Kidney epithelial cell (primary cell): ENCODE results near the gene REXO4. TPM values are rescaled to one million over a fixed set of nuclear protein-coding genes. Genes with fewer than 3 reads are reported as not detected.

Source experiments
- DNase-seq: peaks from one replicate; pipeline ENCODE4 v3.0.0-alpha.2; 2010; ENCODE audit warnings: low read depth
- H3K27me3 ChIP-seq: 2 replicates; pipeline ENCODE4 v1.6.0; 2011; ENCODE audit warnings: low read length; ENCODE audit not compliant: control insufficient read depth, insufficient read depth
- H3K36me3 ChIP-seq: 2 replicates; pipeline ENCODE4 v1.5.1; 2011; ENCODE audit warnings: low read length; ENCODE audit not compliant: control insufficient read depth, insufficient read depth
- H3K4me3 ChIP-seq: 2 replicates; pipeline ENCODE4 v1.5.1; 2011; ENCODE audit warnings: low read depth, mild to moderate bottlenecking, control low read depth, low read length
- total RNA-seq: library from RNA; depleted of rRNA; stranded (reverse); fragments of >200 nt; gene quantifications from 2 replicates; pipeline ENCODE4 v1.2.3, GENCODE V29; 2015
- TF ChIP-seq, protein P1 (sequence below): IDR thresholded peaks from 2 replicates; pipeline ENCODE4 v1.5.1; 2011; ENCODE audit warnings: mild to moderate bottlenecking, moderate library complexity, low read length, control low read depth, inconsistent platforms; ENCODE audit not compliant: insufficient read depth, poor library complexity, severe bottlenecking

The REXO4 gene
- total RNA-seq, 1 donor from 2014 or later = 23.1 TPM

DNA sequence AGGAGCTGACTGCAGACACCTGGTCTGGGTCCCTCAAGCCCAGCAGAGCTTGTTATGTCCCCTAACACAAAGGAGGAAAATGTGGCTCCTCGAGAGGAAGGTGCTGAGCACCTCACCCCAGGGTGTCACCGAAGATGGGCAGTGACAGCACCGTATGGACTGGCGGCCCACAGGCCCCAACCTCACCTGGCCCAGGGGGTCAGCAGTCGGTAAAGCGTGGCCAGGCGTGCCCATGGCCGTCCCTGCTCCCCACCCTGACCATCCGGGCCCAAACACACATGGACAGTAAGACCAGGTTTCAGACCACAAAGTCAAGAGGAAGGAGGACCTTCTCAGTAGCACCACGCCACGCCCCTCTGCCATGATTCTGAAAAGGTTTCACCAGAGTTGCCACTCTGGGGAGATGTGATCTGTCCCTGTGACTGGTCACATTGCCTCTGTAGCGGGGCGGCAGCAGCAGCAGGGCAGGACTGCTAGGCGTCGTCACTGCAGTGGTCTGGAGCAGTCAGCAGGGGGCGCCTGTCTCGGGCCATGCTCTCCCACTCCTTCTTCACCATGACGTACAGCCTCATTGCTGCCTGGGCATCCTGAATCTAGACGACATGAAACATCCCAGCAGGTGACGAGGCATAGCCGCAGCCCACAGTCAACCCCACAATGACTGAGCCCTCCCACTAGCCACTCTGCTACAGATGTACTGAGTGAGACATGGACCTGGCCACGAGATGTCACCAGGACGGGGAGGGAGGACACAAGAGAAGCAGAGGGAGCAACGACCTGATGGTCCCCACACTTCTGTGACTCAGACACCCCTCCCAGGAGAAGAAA is 11.1 kb downstream of the REXO4 start:
- Histone ChIP-seq H3K36me3 (peaks cover 5% of the 10 kb centered on the region), H3K27me3 (no peaks in the 10 kb centered on the region), H3K4me3 (no peak overlapping the region)
- TF ChIP-seq, protein P1, sequence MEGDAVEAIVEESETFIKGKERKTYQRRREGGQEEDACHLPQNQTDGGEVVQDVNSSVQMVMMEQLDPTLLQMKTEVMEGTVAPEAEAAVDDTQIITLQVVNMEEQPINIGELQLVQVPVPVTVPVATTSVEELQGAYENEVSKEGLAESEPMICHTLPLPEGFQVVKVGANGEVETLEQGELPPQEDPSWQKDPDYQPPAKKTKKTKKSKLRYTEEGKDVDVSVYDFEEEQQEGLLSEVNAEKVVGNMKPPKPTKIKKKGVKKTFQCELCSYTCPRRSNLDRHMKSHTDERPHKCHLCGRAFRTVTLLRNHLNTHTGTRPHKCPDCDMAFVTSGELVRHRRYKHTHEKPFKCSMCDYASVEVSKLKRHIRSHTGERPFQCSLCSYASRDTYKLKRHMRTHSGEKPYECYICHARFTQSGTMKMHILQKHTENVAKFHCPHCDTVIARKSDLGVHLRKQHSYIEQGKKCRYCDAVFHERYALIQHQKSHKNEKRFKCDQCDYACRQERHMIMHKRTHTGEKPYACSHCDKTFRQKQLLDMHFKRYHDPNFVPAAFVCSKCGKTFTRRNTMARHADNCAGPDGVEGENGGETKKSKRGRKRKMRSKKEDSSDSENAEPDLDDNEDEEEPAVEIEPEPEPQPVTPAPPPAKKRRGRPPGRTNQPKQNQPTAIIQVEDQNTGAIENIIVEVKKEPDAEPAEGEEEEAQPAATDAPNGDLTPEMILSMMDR = peak; percentile 93
- DNase-seq = no peak

DNA sequence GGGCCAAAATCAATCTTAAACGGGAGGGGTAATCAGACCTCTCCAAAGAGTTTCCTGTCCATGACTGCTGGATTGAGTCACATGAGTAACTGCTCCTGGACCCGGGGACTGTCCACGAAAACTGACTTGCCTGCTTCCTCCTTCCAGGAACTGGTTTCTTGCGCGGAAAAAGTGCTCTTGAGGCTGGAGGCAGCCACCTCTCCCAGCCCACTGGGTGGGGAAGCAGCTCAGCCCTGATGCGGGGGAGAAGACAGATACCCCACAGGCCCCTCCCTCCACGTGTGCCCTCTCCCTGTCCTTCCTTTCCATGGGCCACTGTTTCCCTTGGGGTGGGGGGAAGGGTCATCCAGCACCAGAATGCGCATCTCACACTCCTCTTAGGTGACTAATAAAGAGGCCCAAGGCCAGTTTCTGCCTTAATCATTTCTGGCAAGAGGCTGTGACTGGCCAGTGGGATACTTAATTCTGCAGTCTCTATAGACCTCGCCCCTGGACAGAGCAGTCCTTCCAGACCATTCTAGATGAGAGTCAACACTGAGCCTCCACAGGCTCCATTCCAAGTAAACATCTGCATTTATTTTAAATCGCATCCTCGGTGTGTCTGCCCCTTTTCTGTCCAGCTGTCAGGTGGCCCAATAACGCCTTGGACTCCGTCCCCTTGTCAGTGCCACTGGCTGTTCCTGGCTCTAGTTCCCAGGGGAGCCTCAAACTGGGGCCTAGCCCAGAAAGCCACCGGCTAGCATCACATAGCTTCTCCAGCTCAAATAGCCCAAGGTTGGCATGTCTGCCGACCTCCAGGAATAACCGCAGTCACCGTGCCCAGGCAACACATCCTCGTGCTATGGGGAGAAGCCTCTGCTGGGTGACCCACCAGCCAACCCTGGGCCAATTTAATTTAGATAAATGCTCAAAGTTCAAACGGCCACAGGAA is 12.0 kb downstream of the REXO4 start:
- TF ChIP-seq, protein P1 = no peak
- H3K4me3 ChIP-seq = no peak overlapping the region
- no peaks in the 10 kb centered on the region for H3K27me3 ChIP-seq
- DNase-seq = no peak
- H3K36me3 ChIP-seq = peaks cover 5% of the 10 kb centered on the region

DNA sequence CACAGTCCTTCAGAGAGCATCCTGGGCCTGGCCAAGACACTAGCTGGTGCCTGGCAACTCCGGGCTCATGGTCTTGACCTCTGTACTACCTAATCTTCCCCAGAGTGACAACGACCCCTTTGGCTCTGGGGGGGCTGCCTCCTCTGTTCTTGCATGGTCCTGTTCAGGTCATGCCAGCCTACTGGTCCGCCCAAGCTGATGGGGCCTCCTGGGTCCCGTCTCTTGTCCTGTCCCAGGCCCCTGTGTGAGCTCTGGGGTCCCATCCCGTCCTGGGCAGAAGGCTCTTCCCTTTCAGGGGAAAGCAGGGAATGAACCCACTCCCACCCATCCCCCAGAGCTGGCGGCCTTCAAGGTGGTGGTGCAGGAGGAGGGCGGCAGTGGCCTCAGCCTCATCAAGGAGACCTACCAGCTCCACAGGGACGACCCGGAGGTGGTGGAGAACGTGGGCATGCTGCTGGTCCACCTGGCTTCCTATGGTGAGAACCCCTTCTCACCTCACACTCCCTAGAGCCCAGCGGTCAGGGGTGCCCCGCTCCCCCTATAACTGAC is 13.3 kb downstream of the REXO4 start:
- TF ChIP-seq, protein P1 = no peak
- peaks cover 3% of the 10 kb centered on the region for H3K36me3 ChIP-seq
- no peak for DNase-seq

DNA sequence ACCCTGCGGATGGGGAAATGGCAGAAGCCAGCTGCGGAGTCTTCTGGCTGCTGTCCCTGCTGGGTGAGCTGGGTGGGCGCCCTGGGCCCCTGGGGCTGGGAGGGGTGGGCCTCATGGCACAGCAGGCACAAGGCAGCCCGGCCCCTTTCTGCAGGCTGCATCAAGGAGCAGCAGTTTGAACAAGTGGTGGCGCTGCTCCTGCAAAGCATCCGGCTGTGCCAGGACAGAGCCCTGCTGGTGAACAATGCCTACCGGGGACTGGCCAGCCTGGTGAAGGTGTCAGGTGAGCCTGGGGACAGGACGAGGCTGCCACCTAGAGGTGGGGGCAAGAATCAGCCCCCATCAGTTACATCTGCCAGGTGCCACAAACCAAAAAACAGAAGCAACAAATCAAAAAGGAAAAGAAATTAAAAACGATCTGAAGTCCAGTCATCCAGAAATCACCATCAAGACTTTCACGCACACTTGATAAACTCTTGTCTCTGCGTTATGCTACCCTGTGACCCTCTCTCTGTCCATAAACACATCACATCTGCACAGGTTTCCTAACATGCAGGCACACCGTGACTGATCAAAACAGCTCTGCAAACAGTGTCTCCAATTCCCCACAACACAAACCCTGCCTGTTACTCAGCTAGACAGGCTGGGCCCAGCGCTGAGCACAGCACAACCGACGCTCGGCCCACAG is 13.9 kb downstream of the REXO4 start:
- peaks cover 3% of the 10 kb centered on the region for H3K36me3 ChIP-seq
- H3K4me3 ChIP-seq = no peak overlapping the region
- TF ChIP-seq, protein P1 = peak; percentile 76
- H3K27me3 ChIP-seq = no peaks in the 10 kb centered on the region
- peak; percentile 7 for DNase-seq

More for the DNA sequence above, 13.3 kb downstream of the REXO4 start:
- no peak overlapping the region for H3K4me3 ChIP-seq
- no peaks in the 10 kb centered on the region for H3K27me3 ChIP-seq

DNA sequence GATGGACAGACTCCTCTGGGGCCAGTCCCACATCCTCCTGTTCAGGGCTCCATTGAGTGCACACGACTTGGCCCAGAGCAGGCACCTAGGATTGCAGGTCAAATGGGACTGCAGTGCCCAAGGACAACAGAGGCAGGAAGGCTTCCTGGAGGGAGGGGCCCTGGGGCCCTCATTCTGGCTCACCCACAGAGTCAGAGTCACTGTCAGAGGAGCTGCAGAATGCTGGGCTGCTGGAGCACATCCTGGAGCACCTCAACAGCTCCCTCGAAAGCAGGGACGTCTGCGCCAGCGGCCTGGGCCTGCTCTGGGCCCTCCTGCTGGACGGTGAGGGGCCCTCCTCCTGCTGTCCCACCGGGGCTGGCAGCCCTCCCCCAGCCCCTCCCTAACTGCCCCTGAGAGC is 15.1 kb downstream of the REXO4 start:
- Histone ChIP-seq H3K27me3 (peaks cover 3% of the 10 kb centered on the region), H3K36me3 (peaks cover 3% of the 10 kb centered on the region), H3K4me3 (no peak overlapping the region)
- TF ChIP-seq, protein P1 = no peak
- no peak for DNase-seq
